ENCODE results near the gene GOLGA6L7. TPM values are rescaled to one million over a fixed set of nuclear protein-coding genes. Genes with fewer than 3 reads are reported as not detected.
"Not testable (repeated sequence)": the region's sequence is repeated elsewhere in the genome, so short reads cannot be mapped to it uniquely, and the experiment has no call there.

GOLGA6L7 gene
- total RNA-seq, 2 experiments from 2014 or later, result not detected

DNA sequence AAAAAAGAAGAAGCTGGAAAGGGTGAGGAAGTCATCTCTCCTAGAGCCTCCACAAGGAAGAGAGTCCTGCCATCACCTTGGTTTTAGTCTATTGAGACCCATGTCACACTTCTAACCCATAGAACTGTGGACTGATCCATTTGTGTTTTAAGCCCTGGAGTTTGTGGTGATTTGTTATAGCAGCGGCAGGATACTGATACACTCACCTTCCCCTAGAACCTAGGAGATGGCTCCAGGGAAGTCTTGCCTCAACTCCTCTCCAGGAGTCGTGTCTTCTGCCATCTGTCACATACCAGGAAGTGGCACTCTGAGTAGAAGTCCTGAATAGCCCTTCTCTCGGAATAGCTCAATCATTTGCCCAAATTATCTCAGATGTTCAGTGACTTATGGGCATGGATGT is 22.7 kb upstream of the GOLGA6L7 start:
- H3K27ac Mint-ChIP-seq, result no peak overlapping the region
- Histone ChIP-seq H3K4me3 (ENCODE audit: low read length) (no peak overlapping the region), H3K36me3 (ENCODE audit: insufficient read depth, low read length) (no peaks in the 10 kb centered on the region), H3K9me3 (ENCODE audit: control insufficient read depth in 1 of 2, insufficient read depth in 1 of 2, low read length in 2 of 2) (no peaks in the 10 kb centered on the region), H3K4me1 (ENCODE audit: insufficient read depth, low read length) (peaks cover 10% of the 10 kb centered on the region), H3K27ac (ENCODE audit: low read depth in 1 of 2, low read length in 2 of 2) (no peak overlapping the region), H3K27me3 (ENCODE audit: control insufficient read depth in 1 of 2, insufficient read depth in 2 of 2, low read length in 2 of 2) (no peaks in the 10 kb centered on the region)
- H3K36me3 Mint-ChIP-seq (ENCODE audit: low read depth), result no peaks in the 10 kb centered on the region
- no peaks in the 10 kb centered on the region for H3K9me3 Mint-ChIP-seq
- ATAC-seq (ENCODE audit: poor library complexity) (no peak), DNase-seq (no peak)
- intact Hi-C loops (cut with DNase I, micrococcal nuclease), result no loop called here
- TF ChIP-seq, protein P1, sequence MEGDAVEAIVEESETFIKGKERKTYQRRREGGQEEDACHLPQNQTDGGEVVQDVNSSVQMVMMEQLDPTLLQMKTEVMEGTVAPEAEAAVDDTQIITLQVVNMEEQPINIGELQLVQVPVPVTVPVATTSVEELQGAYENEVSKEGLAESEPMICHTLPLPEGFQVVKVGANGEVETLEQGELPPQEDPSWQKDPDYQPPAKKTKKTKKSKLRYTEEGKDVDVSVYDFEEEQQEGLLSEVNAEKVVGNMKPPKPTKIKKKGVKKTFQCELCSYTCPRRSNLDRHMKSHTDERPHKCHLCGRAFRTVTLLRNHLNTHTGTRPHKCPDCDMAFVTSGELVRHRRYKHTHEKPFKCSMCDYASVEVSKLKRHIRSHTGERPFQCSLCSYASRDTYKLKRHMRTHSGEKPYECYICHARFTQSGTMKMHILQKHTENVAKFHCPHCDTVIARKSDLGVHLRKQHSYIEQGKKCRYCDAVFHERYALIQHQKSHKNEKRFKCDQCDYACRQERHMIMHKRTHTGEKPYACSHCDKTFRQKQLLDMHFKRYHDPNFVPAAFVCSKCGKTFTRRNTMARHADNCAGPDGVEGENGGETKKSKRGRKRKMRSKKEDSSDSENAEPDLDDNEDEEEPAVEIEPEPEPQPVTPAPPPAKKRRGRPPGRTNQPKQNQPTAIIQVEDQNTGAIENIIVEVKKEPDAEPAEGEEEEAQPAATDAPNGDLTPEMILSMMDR (IDR thresholded peaks at IDR 0.05), result no peak
- POLR2A ChIA-PET, result interaction anchor here (0.7 kb wide), 1 partner anchor 86 kb away, joined by 3 read pairs; no protein-coding TSS in a partner anchor
- peaks cover 16% of the 10 kb centered on the region for H3K4me1 Mint-ChIP-seq (ENCODE audit: low read depth)
- CTCF ChIA-PET, result no interaction called here
- H3K4me3 Mint-ChIP-seq, result no peak overlapping the region
- no peaks in the 10 kb centered on the region for H3K27me3 Mint-ChIP-seq

DNA sequence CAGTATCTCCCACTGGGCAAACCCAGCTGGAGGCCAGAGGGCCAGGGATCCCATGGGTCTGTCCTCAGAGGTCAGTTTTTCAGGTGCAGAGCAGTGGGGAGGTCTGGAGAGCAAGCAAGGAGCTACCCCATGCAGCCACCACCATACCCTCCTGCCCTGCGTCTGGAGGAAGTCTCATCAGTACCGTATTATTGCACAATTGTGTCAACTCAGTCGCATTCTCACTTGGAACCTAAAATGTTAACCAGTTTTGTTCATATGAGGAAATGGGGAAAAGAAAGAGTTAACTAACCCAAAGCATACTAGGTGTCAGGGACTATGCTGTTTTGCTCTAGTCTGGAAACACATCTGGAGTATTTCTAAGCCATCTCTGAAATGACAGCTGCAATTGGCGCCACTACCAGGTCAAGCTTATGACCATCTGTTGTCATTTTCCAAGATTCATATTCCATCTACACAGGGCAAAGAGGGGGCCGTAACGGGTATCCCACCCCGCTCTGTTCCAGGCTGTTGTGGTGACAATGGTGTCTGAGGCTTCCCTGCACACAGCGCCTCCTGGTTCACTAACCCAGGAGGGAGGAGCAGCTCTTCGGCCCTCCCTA is 20.4 kb upstream of the GOLGA6L7 start:
- Mint-ChIP-seq H3K4me3 (no peak overlapping the region), H3K4me1 (ENCODE audit: low read depth) (peaks cover 2% of the 10 kb centered on the region), H3K27ac (no peak overlapping the region), H3K36me3 (ENCODE audit: low read depth) (no peaks in the 10 kb centered on the region), H3K27me3 (no peaks in the 10 kb centered on the region), H3K9me3 (no peaks in the 10 kb centered on the region)
- Histone ChIP-seq H3K36me3 (ENCODE audit: insufficient read depth, low read length) (no peaks in the 10 kb centered on the region), H3K9me3 (ENCODE audit: control insufficient read depth in 1 of 2, insufficient read depth in 1 of 2, low read length in 2 of 2) (no peaks in the 10 kb centered on the region), H3K4me1 (ENCODE audit: insufficient read depth, low read length) (peaks cover 1% of the 10 kb centered on the region), H3K27ac (ENCODE audit: low read depth in 1 of 2, low read length in 2 of 2) (no peak overlapping the region), H3K4me3 (ENCODE audit: low read length) (no peak overlapping the region), H3K27me3 (ENCODE audit: control insufficient read depth in 1 of 2, insufficient read depth in 2 of 2, low read length in 2 of 2) (no peaks in the 10 kb centered on the region)
- ChIA-PET POLR2A (no interaction called here), CTCF (no interaction called here)
- TF ChIP-seq, protein P1 (IDR thresholded peaks at IDR 0.05), result no peak
- ATAC-seq (ENCODE audit: poor library complexity) (no peak), DNase-seq (no peak)
- intact Hi-C loops (cut with DNase I, micrococcal nuclease), result no loop called here

DNA sequence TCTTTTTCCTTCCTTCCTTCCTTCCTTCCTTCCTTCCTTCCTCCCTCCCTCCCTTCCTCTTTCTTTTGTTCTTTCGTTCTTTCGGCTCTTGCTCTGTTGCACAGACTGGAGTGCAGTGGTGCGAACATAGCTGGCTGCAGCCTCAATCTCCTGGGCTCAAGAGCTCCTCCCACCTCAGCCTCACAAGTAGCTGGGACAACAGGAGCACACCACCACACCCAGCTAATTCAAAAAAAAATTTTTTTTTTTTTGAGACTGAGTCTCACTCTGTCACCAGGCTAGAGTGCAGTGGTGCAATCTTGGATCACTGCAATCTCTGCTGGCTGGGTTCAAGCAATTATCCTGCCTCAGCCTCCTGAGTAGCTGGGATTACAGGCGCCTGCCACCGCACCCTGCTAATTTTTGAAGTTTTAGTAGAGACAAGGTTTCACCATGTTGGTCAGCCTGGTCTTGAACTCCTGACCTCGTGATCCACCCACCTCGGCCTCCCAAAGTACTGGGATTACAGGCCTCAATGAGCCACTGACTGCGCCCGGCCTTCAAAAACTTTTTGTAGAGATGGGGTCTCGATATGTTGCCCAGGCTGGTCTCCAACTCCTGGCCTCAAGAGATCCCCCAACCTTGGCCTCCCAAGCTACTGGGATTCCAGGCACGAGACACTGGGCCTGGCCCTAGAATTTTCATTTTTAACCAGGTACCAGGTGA is 13.3 kb upstream of the GOLGA6L7 start:
- intact Hi-C loops (cut with DNase I, micrococcal nuclease); H3K36me3 ChIP-seq (ENCODE audit: insufficient read depth, low read length); H3K9me3 ChIP-seq (ENCODE audit: control insufficient read depth in 1 of 2, insufficient read depth in 1 of 2, low read length in 2 of 2); H3K4me3 ChIP-seq (ENCODE audit: low read length); H3K9me3 Mint-ChIP-seq; H3K4me1 Mint-ChIP-seq (ENCODE audit: low read depth); H3K36me3 Mint-ChIP-seq (ENCODE audit: low read depth); H3K4me1 ChIP-seq (ENCODE audit: insufficient read depth, low read length); H3K4me3 Mint-ChIP-seq; H3K27me3 Mint-ChIP-seq; POLR2A ChIA-PET; DNase-seq; H3K27ac Mint-ChIP-seq; H3K27me3 ChIP-seq (ENCODE audit: control insufficient read depth in 1 of 2, insufficient read depth in 2 of 2, low read length in 2 of 2); ATAC-seq (ENCODE audit: poor library complexity); H3K27ac ChIP-seq (ENCODE audit: low read depth in 1 of 2, low read length in 2 of 2): not testable (repeated sequence)
- CTCF ChIA-PET, result interaction anchor here (1.0 kb wide), 1 partner anchor 19 kb away, joined by 3 read pairs; no protein-coding TSS in a partner anchor

Data from CD4-positive, alpha-beta T cell (primary cell).